ENCODE data around the gene TAS1R2.

- no peak for TF ChIP-seq CTCF (IDR thresholded peaks at IDR 0.05)
- TF ChIP-seq POLR2A (IDR thresholded peaks at IDR 0.05), result no peak
Measured at GRCh38 chr1:18816808-18817207, 42.7 kb downstream of the TAS1R2 start.
